Smooth muscle cell (in vitro differentiated cells): ENCODE results near the gene USP24. TPM values are rescaled to one million over a fixed set of nuclear protein-coding genes. Genes with fewer than 3 reads are reported as not detected.
A peak's percentile ranks its signal among the peaks of the same experiment; 100 is the strongest.

Experiments used
- DNase-seq: peaks from one replicate; lab custom pipeline; 2025; ENCODE audit not compliant: unreplicated experiment; lab: John Stamatoyannopoulos, UW
- H2AFZ ChIP-seq: fragments of 200-600 bp; sonication (generic); 2 replicates; pipeline ENCODE4 v1.6.0; 2016; ENCODE audit warnings: antibody characterized with exemption, low read depth, mild to moderate bottlenecking
- H3F3A ChIP-seq: fragments of 200-600 bp; sonication (generic); 2 replicates; pipeline ENCODE4 v1.6.0; 2017; ENCODE audit warnings: antibody characterized with exemption, low read depth
- H3K27ac ChIP-seq: fragments of 200-600 bp; sonication (generic); 2 replicates; pipeline ENCODE4 v1.5.1; 2016; ENCODE audit warnings: low read depth, mild to moderate bottlenecking
- H3K27me3 ChIP-seq: fragments of 200-600 bp; sonication (generic); 2 replicates; pipeline ENCODE4 v1.6.1; 2016; ENCODE audit warnings: low read depth, mild to moderate bottlenecking
- H3K36me3 ChIP-seq: fragments of 200-600 bp; sonication (generic); 2 replicates; pipeline ENCODE4 v1.5.1; 2016; ENCODE audit warnings: low read depth
- H3K4me1 ChIP-seq: fragments of 200-600 bp; sonication (generic); 2 replicates; pipeline ENCODE4 v1.5.1; 2016; ENCODE audit warnings: low read depth
- H3K4me2 ChIP-seq: fragments of 200-600 bp; sonication (generic); 2 replicates; pipeline ENCODE4 v1.6.0; 2016; ENCODE audit warnings: mild to moderate bottlenecking
- H3K4me3 ChIP-seq: fragments of 200-600 bp; sonication (generic); 2 replicates; pipeline ENCODE4 v1.5.1; 2016; ENCODE audit warnings: mild to moderate bottlenecking
- H3K79me2 ChIP-seq: fragments of 200-600 bp; sonication (generic); 2 replicates; pipeline ENCODE4 v1.6.0; 2016; ENCODE audit warnings: low read depth, mild to moderate bottlenecking
- H3K9ac ChIP-seq: fragments of 200-600 bp; sonication (generic); 2 replicates; pipeline ENCODE4 v1.6.0; 2016; ENCODE audit warnings: low read depth
- H3K9me3 ChIP-seq: fragments of 200-600 bp; sonication (generic); replicated peaks from 2 replicates; pipeline ENCODE4 v1.5.1; 2016; ENCODE audit warnings: low read depth
- H4K20me1 ChIP-seq: fragments of 200-600 bp; sonication (generic); 2 replicates; pipeline ENCODE4 v1.6.0; 2016; ENCODE audit warnings: low read depth
- CTCF ChIP-seq: fragments of 200-600 bp; sonication (generic); IDR thresholded peaks from 2 replicates; pipeline ENCODE4 v1.5.1; 2017; ENCODE audit warnings: borderline replicate concordance, mild to moderate bottlenecking, antibody characterized with exemption; ENCODE audit not compliant: insufficient read depth, poor library complexity, severe bottlenecking
- WGBS: methylation state at CpG from one replicate; pipeline ENCODE4 v1.1.7; 2016; ENCODE audit warnings: low lambda C conversion rate; 5-methylcytosine and 5-hydroxymethylcytosine counted together
- polyA plus RNA-seq: library from polyadenylated mRNA; unstranded; fragments of >200 nt; fragmentation: Nextera tagmentation; extraction: Ambion mirVana; gene quantifications from 2 replicates; pipeline ENCODE4 v1.2.1, GENCODE V29; 2016
- total RNA-seq: library from RNA; depleted of rRNA; stranded (reverse); fragments of >200 nt; gene quantifications from 2 replicates; pipeline ENCODE4 v1.2.3, GENCODE V29; 2014

USP24 gene
- total and polyA plus RNA-seq, 2 experiments from 2014 or later, result 3.6 to 25.9 TPM

- H3F3A ChIP-seq, result no peaks in the 10 kb centered on the region
- WGBS, result 44% methylated on average over 5 of the region's 5 CpGs
- H3K4me3 ChIP-seq, result peak overlapping the region; percentile 46
- no peak for TF ChIP-seq CTCF
- H4K20me1 ChIP-seq, result no peaks in the 10 kb centered on the region
- no peak overlapping the region for H3K9ac ChIP-seq
- H3K36me3 ChIP-seq, result no peaks in the 10 kb centered on the region
- DNase-seq, result no peak
- H3K4me2 ChIP-seq, result no peak overlapping the region
- H3K27me3 ChIP-seq, result peaks cover 68% of the 10 kb centered on the region
- H3K4me1 ChIP-seq, result peaks cover 11% of the 10 kb centered on the region
- no peaks in the 10 kb centered on the region for H3K79me2 ChIP-seq
- no peaks in the 10 kb centered on the region for H3K9me3 ChIP-seq
- no peak overlapping the region for H3K27ac ChIP-seq
- no peak overlapping the region for H2AFZ ChIP-seq
These were observed 174.2 kb downstream of the USP24 start for GRCh38 chr1:55040933-55041494.

GRCh38 chr1:55040083-55040932 is 174.9 kb downstream of the USP24 start:
- DNase-seq, result no peak
- no peaks in the 10 kb centered on the region for H3K36me3 ChIP-seq
- H4K20me1 ChIP-seq, result no peaks in the 10 kb centered on the region
- H3K9ac ChIP-seq, result no peak overlapping the region
- H3K9me3 ChIP-seq, result no peaks in the 10 kb centered on the region
- no peaks in the 10 kb centered on the region for H3K79me2 ChIP-seq
- peak overlapping the region; percentile 85 for H3K4me2 ChIP-seq
- H3F3A ChIP-seq, result no peaks in the 10 kb centered on the region
- H2AFZ ChIP-seq, result no peak overlapping the region
- 6% methylated on average over 44 of the region's 49 CpGs for WGBS
- H3K4me3 ChIP-seq, result peak overlapping the region; percentile 46
- H3K4me1 ChIP-seq, result peaks cover 11% of the 10 kb centered on the region
- no peak overlapping the region for H3K27ac ChIP-seq
- TF ChIP-seq CTCF, result no peak
- H3K27me3 ChIP-seq, result peaks cover 75% of the 10 kb centered on the region

- Histone ChIP-seq H3K27me3 (peaks cover 75% of the 10 kb centered on the region), H2AFZ (no peak within 1 kb of the TSS), H3K9me3 (no peaks in the 10 kb centered on the region), H3K27ac (no peak within 1 kb of the TSS), H3F3A (no peaks in the 10 kb centered on the region), H3K4me3 (peak within 1 kb of the TSS; percentile 46), H3K79me2 (no peaks in the 10 kb centered on the region), H3K4me2 (peak within 1 kb of the TSS; percentile 85), H4K20me1 (no peaks in the 10 kb centered on the region), H3K9ac (no peak within 1 kb of the TSS), H3K4me1 (peaks cover 11% of the 10 kb centered on the region), H3K36me3 (no peaks in the 10 kb centered on the region)
- DNase-seq, result no peak
- under 1% methylated on average over 64 of the region's 67 CpGs for WGBS
- TF ChIP-seq CTCF, result no peak
These were observed 175.7 kb downstream of the USP24 start, which contains the start of gene PCSK9 for GRCh38 chr1:55039342-55040082. Gene PCSK9 (plus strand): TSS chr1:55039548. CDS start chr1:55039838, 290 bp downstream.
